ENCODE results near the gene CYFIP1.

Gene CYFIP1

DNA sequence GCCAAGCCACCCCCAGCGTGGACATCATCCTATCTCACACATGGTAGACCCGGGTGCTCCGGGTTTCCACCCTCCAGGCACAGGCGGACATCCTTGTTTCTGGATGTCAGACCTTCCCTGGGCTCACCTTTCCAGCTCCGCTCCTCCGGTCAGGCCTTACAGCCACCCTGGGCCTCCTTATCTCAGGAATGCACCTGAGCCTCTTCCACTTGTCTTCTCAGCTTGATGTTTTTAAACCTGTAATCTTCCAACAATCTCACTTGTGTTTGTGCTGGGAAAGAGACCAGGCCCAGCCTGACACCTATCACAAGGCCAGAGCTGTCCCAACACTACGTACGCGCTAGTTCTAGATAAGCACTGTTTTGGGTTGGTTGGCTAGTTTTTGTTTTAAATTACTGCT lies 87.8 kb downstream of the CYFIP1 start:
- no peak for TF ChIP-seq SIN3A (IDR thresholded peaks at IDR 0.05; ENCODE audit: borderline replicate concordance, insufficient read depth, low read length)
- no peak for TF ChIP-seq FOXP2 (optimal IDR thresholded peaks at IDR 0.05; ENCODE audit: borderline replicate concordance, extremely low read depth, extremely low read length, insufficient read depth)
- TF ChIP-seq POLR2AphosphoS5 (IDR thresholded peaks at IDR 0.05; ENCODE audit: low read depth, low read length): no peak
- TF ChIP-seq, protein P1, sequence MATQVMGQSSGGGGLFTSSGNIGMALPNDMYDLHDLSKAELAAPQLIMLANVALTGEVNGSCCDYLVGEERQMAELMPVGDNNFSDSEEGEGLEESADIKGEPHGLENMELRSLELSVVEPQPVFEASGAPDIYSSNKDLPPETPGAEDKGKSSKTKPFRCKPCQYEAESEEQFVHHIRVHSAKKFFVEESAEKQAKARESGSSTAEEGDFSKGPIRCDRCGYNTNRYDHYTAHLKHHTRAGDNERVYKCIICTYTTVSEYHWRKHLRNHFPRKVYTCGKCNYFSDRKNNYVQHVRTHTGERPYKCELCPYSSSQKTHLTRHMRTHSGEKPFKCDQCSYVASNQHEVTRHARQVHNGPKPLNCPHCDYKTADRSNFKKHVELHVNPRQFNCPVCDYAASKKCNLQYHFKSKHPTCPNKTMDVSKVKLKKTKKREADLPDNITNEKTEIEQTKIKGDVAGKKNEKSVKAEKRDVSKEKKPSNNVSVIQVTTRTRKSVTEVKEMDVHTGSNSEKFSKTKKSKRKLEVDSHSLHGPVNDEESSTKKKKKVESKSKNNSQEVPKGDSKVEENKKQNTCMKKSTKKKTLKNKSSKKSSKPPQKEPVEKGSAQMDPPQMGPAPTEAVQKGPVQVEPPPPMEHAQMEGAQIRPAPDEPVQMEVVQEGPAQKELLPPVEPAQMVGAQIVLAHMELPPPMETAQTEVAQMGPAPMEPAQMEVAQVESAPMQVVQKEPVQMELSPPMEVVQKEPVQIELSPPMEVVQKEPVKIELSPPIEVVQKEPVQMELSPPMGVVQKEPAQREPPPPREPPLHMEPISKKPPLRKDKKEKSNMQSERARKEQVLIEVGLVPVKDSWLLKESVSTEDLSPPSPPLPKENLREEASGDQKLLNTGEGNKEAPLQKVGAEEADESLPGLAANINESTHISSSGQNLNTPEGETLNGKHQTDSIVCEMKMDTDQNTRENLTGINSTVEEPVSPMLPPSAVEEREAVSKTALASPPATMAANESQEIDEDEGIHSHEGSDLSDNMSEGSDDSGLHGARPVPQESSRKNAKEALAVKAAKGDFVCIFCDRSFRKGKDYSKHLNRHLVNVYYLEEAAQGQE (IDR thresholded peaks at IDR 0.05; ENCODE audit: insufficient read depth in 1 of 2, low read depth in 2 of 2, low read length in 2 of 2): no peak
- TF ChIP-seq TAF1 (IDR thresholded peaks at IDR 0.05; ENCODE audit: borderline replicate concordance, insufficient read depth, low read length): no peak

GRCh38 chr15:22891426-22892210 lies 88.5 kb downstream of the CYFIP1 start:
- TF ChIP-seq, protein P1 (IDR thresholded peaks at IDR 0.05; ENCODE audit: insufficient read depth in 1 of 2, low read depth in 2 of 2, low read length in 2 of 2): no peak
- no peak for TF ChIP-seq SIN3A (IDR thresholded peaks at IDR 0.05; ENCODE audit: borderline replicate concordance, insufficient read depth, low read length)
- no peak for TF ChIP-seq FOXP2 (optimal IDR thresholded peaks at IDR 0.05; ENCODE audit: borderline replicate concordance, extremely low read depth, extremely low read length, insufficient read depth)
- no peak for TF ChIP-seq POLR2AphosphoS5 (IDR thresholded peaks at IDR 0.05; ENCODE audit: low read depth, low read length)
- TF ChIP-seq TAF1 (IDR thresholded peaks at IDR 0.05; ENCODE audit: borderline replicate concordance, insufficient read depth, low read length): no peak

- TF ChIP-seq POLR2AphosphoS5 (IDR thresholded peaks at IDR 0.05; ENCODE audit: low read depth, low read length) (no peak), SIN3A (IDR thresholded peaks at IDR 0.05; ENCODE audit: borderline replicate concordance, insufficient read depth, low read length) (no peak), TAF1 (IDR thresholded peaks at IDR 0.05; ENCODE audit: borderline replicate concordance, insufficient read depth, low read length) (no peak), FOXP2 (optimal IDR thresholded peaks at IDR 0.05; ENCODE audit: borderline replicate concordance, extremely low read depth, extremely low read length, insufficient read depth) (no peak)
- TF ChIP-seq, protein P1 (IDR thresholded peaks at IDR 0.05; ENCODE audit: insufficient read depth in 1 of 2, low read depth in 2 of 2, low read length in 2 of 2): no peak
Measured at GRCh38 chr15:22890296-22890695, 89.9 kb downstream of the CYFIP1 start.

DNA sequence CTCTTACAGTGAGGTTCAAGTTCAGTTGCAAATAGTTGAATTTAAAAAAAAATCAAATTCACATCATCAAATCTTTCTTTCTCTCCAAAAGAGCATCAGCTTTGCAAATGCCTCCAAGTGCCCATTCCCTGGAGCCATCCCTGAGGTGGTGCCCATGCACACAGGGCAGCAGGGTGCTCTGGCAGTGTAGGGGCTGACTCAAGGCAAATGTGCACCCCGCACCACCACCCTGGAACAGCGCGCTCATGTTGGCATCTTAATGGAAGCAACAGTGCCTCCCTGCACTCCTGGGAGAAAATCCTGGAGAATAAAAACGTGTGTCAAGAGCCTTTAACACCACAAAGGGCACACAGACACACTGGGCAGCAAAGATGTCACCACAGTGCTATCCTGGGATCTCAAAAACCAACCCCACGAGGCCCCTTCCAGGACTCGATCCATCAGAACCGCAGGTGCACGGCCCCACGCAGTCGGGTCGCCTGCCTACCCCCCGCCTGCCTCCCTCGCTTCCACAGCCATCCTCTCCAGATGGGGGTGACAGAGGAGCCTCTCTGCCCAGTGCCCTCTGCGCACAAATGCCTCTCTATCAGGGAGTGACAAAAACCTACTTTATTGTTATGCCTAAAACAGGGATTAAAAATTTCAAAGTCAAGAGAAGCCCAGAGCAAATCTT lies 90.9 kb downstream of the CYFIP1 start:
- TF ChIP-seq TAF1 (IDR thresholded peaks at IDR 0.05; ENCODE audit: borderline replicate concordance, insufficient read depth, low read length): no peak
- no peak for TF ChIP-seq SIN3A (IDR thresholded peaks at IDR 0.05; ENCODE audit: borderline replicate concordance, insufficient read depth, low read length)
- TF ChIP-seq, protein P1 (IDR thresholded peaks at IDR 0.05; ENCODE audit: insufficient read depth in 1 of 2, low read depth in 2 of 2, low read length in 2 of 2): no peak
- no peak for TF ChIP-seq FOXP2 (optimal IDR thresholded peaks at IDR 0.05; ENCODE audit: borderline replicate concordance, extremely low read depth, extremely low read length, insufficient read depth)
- no peak for TF ChIP-seq POLR2AphosphoS5 (IDR thresholded peaks at IDR 0.05; ENCODE audit: low read depth, low read length)
